GM12891 (cell line): Measurements from ENCODE around the gene FOSL2.

Experiments used
- PAX5 ChIP-seq: IDR thresholded peaks from 2 replicates; pipeline ENCODE4 v1.6.1; 2011; ENCODE audit warnings: low read length, moderate library complexity, mild to moderate bottlenecking; ENCODE audit not compliant: insufficient read depth, severe bottlenecking
- POLR2A ChIP-seq: IDR thresholded peaks from 2 replicates; pipeline ENCODE4 v1.6.1; 2011; ENCODE audit warnings: low read depth, low read length, control low read depth
- POLR2AphosphoS5 ChIP-seq: IDR thresholded peaks from 2 replicates; pipeline ENCODE4 v1.6.1; 2011; ENCODE audit warnings: low read depth, low read length, control low read depth
- SPI1 ChIP-seq: IDR thresholded peaks from 2 replicates; pipeline ENCODE4 v1.6.1; 2011; ENCODE audit warnings: low read depth, low read length, control low read depth
- TAF1 ChIP-seq: IDR thresholded peaks from 2 replicates; pipeline ENCODE4 v1.6.1; 2011; ENCODE audit warnings: low read depth, low read length, control low read depth

- TF ChIP-seq POLR2A (no peak), POLR2AphosphoS5 (no peak), PAX5 (no peak), TAF1 (no peak), SPI1 (no peak)
Measured at GRCh38 chr2:28419443-28420270, 27.0 kb downstream of the FOSL2 start.
